Kasumi-1 (cell line): ENCODE data around the gene PCYT1B.
"Not testable (repeated sequence)": the region's sequence is repeated elsewhere in the genome, so short reads cannot be mapped to it uniquely, and the experiment has no call there.

ENCODE experiments used
- DNase-seq, 2 experiments: peaks; one replicate each; lab custom pipeline; 2025; lab: John Stamatoyannopoulos, UW

The PCYT1B gene

GRCh38 chrX:24647257-24648058 is at the start of gene PCYT1B:
Gene PCYT1B (minus strand): TSS chrX:24647347. CDS start chrX:24647105, 242 bp downstream.
- DNase-seq = peak; percentile 68 to 70

- no peak for DNase-seq
Observed at GRCh38 chrX:24696294-24696693, 49.1 kb upstream of the PCYT1B start.

- peak in 1 of 2 experiments; percentile 0 for DNase-seq
Observed at GRCh38 chrX:24694825-24695224, 47.7 kb upstream of the PCYT1B start.

- peak; percentile 89 to 91 for DNase-seq
Observed at GRCh38 chrX:24693453-24694202, 46.5 kb upstream of the PCYT1B start, which contains the start of gene POLA1. Gene POLA1 (plus strand): TSS chrX:24693918. CDS start chrX:24693962, 44 bp downstream.

GRCh38 chrX:24692305-24692704 is 45.2 kb upstream of the PCYT1B start:
- DNase-seq = no peak

- DNase-seq = no peak
Observed at GRCh38 chrX:24684048-24684447, 36.9 kb upstream of the PCYT1B start.

- no peak for DNase-seq
Observed at GRCh38 chrX:24682739-24683432, 35.7 kb upstream of the PCYT1B start.

- peak; percentile 3 to 17 for DNase-seq
Observed at GRCh38 chrX:24676403-24677024, 29.4 kb upstream of the PCYT1B start.

GRCh38 chrX:24673424-24673823 is 26.3 kb upstream of the PCYT1B start:
- no peak for DNase-seq

GRCh38 chrX:24672701-24673190 is 25.6 kb upstream of the PCYT1B start:
- DNase-seq = no peak

GRCh38 chrX:24668111-24668510 is 21.0 kb upstream of the PCYT1B start:
- no peak for DNase-seq

GRCh38 chrX:24662352-24662751 is 15.2 kb upstream of the PCYT1B start:
- no peak for DNase-seq

GRCh38 chrX:24661292-24661691 is 14.1 kb upstream of the PCYT1B start:
- no peak for DNase-seq

GRCh38 chrX:24659646-24660045 is 12.5 kb upstream of the PCYT1B start:
- DNase-seq = no peak

- no peak for DNase-seq
Observed at GRCh38 chrX:24659106-24659505, 12.0 kb upstream of the PCYT1B start.

- DNase-seq = no peak
Observed at GRCh38 chrX:24658421-24658820, 11.3 kb upstream of the PCYT1B start.

GRCh38 chrX:24657671-24658386 is 10.7 kb upstream of the PCYT1B start:
- DNase-seq = no peak

GRCh38 chrX:24655679-24656078 is 8.5 kb upstream of the PCYT1B start:
- DNase-seq = not testable (repeated sequence)

GRCh38 chrX:24651783-24652182 is 4.6 kb upstream of the PCYT1B start:
- no peak for DNase-seq

GRCh38 chrX:24648495-24648894 is 1.3 kb upstream of the PCYT1B start:
- no peak for DNase-seq

- DNase-seq = no peak
Observed at GRCh38 chrX:24646745-24647182, 383 bp downstream of the PCYT1B start.
